Thymus (tissue), 11 donors: ENCODE results near the gene SLC49A3. TPM values are rescaled to one million over a fixed set of nuclear protein-coding genes. Genes with fewer than 3 reads are reported as not detected.

ENCODE experiments used
- DNase-seq, 9 donors: peaks; one replicate each; pipeline ENCODE4 v3.0.0-alpha.2; 2013; ENCODE audit warnings: low spot score in 9 of 9, low read depth in 6 of 9, missing footprints in 1 of 9
- H3K27ac ChIP-seq, 2 donors: one replicate each; pipeline ENCODE4 v1.5.1; 2013; ENCODE audit warnings: control low read depth in 1 of 2, low read depth in 1 of 2, low read length in 1 of 2, mild to moderate bottlenecking in 1 of 2, moderate library complexity in 1 of 2
- H3K27me3 ChIP-seq, 2 donors: one replicate each; pipeline ENCODE4 v1.5.1; 2013; ENCODE audit warnings: low read length in 1 of 2; ENCODE audit not compliant: control insufficient read depth in 2 of 2, insufficient read depth in 1 of 2
- H3K36me3 ChIP-seq, 2 donors: one replicate each; pipeline ENCODE4 v1.5.1; 2013; ENCODE audit warnings: low read length in 1 of 2, mild to moderate bottlenecking in 1 of 2, moderate library complexity in 1 of 2; ENCODE audit not compliant: control insufficient read depth in 2 of 2, insufficient read depth in 2 of 2
- H3K4me1 ChIP-seq, 2 donors: one replicate each; pipeline ENCODE4 v1.5.1; 2013; ENCODE audit warnings: low read length in 2 of 2; ENCODE audit not compliant: control insufficient read depth in 2 of 2, insufficient read depth in 2 of 2
- H3K4me3 ChIP-seq, 2 donors: one replicate each; pipeline ENCODE4 v1.5.1; 2013; ENCODE audit warnings: low read length in 2 of 2, control low read depth in 1 of 2, mild to moderate bottlenecking in 1 of 2
- H3K9me3 ChIP-seq, 2 donors: one replicate each; pipeline ENCODE4 v1.5.1; 2013; ENCODE audit warnings: low read length in 1 of 2, mild to moderate bottlenecking in 1 of 2; ENCODE audit not compliant: control insufficient read depth in 2 of 2, insufficient read depth in 1 of 2
- WGBS: extraction: QIAGEN DNeasy Blood & Tissue Kit; methylation state at CpG from one replicate; pipeline ENCODE4 v1.1.7; 2013; 5-methylcytosine and 5-hydroxymethylcytosine counted together
- polyA plus RNA-seq: library from polyadenylated mRNA; stranded (reverse); fragments of 200-250 nt; gene quantifications from one replicate; pipeline ENCODE4 v1.2.3, GENCODE V29; 2013
- total RNA-seq: library from RNA; stranded (reverse); fragments of 120-200 nt; gene quantifications from one replicate; pipeline ENCODE4 v1.2.4, GENCODE V29; 2013
- donor health status: healthy.

Gene SLC49A3
- total and polyA plus RNA-seq, 2 donors: 1.2 to 4.8 TPM

DNA sequence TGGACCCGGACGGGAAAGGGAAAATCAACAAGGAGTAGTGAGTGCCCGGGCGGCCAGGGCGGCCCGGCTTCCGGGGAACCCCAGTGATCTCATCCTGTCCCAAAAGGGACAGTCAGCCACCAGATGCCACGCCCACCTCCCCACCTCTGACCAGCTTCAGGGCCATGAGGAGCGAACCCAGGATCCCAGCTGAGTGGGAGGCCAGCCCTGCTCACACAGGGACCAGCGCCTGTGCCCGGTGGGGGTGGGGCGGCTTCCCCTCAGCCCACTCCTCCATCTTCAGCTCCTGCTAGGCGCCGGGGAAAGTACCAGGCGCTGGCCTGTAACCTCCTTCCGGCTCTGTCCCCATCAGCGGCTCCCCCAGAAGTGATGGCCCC lies 8.4 kb downstream of the SLC49A3 start:
- no peak for DNase-seq
- no peak overlapping the region for H3K4me3 ChIP-seq
- no peak overlapping the region for H3K27ac ChIP-seq
- WGBS: 86% methylated on average over 17 of the region's 17 CpGs
- peaks cover 3 to 18% of the 10 kb centered on the region in 2 donors for H3K4me1 ChIP-seq
- H3K9me3 ChIP-seq: no peaks in the 10 kb centered on the region
- H3K36me3 ChIP-seq: no peaks in the 10 kb centered on the region
- H3K27me3 ChIP-seq: peaks cover 3 to 26% of the 10 kb centered on the region in 2 donors

DNA sequence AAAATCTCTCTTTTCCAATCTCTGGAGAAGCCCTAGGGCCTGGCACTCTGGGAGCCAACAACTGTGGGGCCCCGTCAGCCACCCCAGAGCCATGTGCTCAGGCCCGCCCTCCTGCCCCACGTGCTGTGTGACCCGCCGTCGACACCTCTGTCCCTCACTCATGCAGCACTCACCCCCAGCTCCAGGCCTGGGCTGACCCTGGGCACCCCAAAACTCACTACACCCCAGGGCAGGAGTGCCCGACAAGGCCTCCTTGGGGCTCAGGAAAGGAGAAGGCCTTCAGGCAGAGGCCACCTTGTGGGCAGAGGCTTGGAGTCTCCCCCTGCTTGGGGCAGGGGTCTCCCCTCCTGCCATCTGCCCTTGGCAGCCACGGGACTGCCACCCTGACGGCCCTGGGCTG lies 8.9 kb downstream of the SLC49A3 start:
- no peak overlapping the region for H3K27ac ChIP-seq
- 95% methylated on average over 9 of the region's 9 CpGs for whole genome bisulfite sequencing
- no peak for DNase-seq
- peaks cover 3 to 26% of the 10 kb centered on the region in 2 donors for H3K27me3 ChIP-seq
- no peaks in the 10 kb centered on the region for H3K9me3 ChIP-seq
- H3K36me3 ChIP-seq: no peaks in the 10 kb centered on the region
- H3K4me1 ChIP-seq: peaks cover 7 to 23% of the 10 kb centered on the region in 2 donors
- H3K4me3 ChIP-seq: no peak overlapping the region

DNA sequence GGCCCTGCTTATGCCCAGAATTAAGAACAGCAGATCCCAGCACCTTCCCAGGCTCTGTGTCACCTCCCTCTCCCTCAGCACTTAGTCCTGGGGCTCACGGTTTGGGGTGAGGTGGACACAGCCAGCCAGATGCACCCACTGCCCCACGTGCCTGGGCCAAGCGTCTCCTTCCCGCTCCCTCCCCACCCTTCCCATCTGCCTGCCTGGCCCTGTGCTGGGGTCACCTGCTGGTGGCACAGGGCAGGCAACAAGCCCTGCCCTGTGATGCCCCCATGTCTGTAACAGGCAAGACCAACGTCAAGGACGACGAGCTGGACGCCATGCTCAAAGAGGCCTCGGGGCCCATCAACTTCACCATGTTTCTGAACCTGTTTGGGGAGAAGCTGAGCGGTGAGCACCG lies 9.3 kb downstream of the SLC49A3 start:
- 96% methylated on average over 11 of the region's 11 CpGs for WGBS
- H3K36me3 ChIP-seq: no peaks in the 10 kb centered on the region
- peaks cover 11 to 27% of the 10 kb centered on the region in 2 donors for H3K4me1 ChIP-seq
- DNase-seq: no peak
- peaks cover 3 to 26% of the 10 kb centered on the region in 2 donors for H3K27me3 ChIP-seq
- no peaks in the 10 kb centered on the region for H3K9me3 ChIP-seq
- H3K27ac ChIP-seq: no peak overlapping the region
- H3K4me3 ChIP-seq: no peak overlapping the region

DNA sequence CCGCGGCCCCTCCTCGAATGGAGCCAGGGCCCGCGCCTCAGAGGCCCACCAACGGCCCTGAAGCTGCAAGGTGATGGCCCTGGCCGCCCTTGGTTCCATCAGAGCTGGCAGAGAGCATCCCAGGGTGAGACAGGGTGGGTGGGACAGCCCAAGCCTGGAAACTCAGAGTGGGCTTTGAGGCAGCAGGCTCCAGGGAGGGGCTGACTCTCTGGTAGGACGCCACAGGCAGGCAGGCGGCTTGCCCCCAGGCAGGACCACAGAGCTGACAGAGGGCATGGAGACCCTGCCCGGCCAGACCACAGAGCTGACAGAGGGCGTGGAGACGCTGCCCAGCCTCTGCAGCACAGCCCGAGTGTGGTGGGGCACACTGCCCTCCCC lies 9.9 kb downstream of the SLC49A3 start:
- Histone ChIP-seq H3K36me3 (no peaks in the 10 kb centered on the region), H3K4me1 (peaks cover 11 to 24% of the 10 kb centered on the region in 2 donors), H3K27ac (no peak overlapping the region), H3K27me3 (peaks cover 3 to 26% of the 10 kb centered on the region in 2 donors), H3K9me3 (no peaks in the 10 kb centered on the region), H3K4me3 (no peak overlapping the region)
- no peak for DNase-seq
- 95% methylated on average over 13 of the region's 13 CpGs for WGBS

DNA sequence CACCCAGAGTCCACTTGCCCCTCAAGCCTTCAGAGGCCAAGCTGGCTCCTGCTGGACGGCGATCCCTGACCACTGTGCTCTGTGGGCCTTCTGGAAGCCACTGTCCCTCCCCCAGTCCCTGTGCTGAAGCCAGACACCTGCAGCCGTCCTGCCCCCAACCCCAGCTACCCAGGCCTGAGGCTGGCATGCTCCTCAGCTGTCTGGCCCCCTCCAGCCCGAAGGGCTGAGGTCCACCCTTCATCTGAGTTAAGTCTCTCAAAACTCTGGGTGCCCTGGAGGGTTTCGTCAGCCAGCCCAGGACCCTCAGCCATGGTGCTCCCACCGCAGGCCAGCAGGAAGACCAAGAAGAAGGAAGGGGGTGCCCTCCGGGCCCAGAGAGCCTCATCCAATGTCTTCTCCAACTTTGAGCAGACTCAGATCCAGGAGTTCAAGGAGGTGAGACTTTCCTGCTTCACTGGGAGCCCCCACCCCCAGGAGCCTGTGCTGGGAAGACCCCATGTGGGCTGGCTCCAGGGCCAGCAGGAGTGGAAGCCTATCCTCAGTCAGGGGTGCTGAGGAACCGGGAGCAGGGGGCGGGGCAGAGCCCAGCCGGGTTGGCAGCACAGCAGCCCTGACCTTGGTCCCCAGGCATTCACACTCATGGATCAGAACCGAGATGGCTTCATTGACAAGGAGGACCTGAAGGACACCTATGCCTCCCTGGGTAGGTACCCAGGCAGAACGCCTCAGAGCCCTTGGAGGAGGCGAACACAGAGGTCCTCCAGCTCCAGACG lies 10.4 kb downstream of the SLC49A3 start:
- DNase-seq: no peak
- Histone ChIP-seq H3K4me3 (no peak overlapping the region), H3K27ac (no peak overlapping the region), H3K36me3 (no peaks in the 10 kb centered on the region), H3K27me3 (peaks cover 3 to 26% of the 10 kb centered on the region in 2 donors), H3K4me1 (peaks cover 14 to 21% of the 10 kb centered on the region in 2 donors), H3K9me3 (no peaks in the 10 kb centered on the region)
- 93% methylated on average over 14 of the region's 14 CpGs for WGBS

DNA sequence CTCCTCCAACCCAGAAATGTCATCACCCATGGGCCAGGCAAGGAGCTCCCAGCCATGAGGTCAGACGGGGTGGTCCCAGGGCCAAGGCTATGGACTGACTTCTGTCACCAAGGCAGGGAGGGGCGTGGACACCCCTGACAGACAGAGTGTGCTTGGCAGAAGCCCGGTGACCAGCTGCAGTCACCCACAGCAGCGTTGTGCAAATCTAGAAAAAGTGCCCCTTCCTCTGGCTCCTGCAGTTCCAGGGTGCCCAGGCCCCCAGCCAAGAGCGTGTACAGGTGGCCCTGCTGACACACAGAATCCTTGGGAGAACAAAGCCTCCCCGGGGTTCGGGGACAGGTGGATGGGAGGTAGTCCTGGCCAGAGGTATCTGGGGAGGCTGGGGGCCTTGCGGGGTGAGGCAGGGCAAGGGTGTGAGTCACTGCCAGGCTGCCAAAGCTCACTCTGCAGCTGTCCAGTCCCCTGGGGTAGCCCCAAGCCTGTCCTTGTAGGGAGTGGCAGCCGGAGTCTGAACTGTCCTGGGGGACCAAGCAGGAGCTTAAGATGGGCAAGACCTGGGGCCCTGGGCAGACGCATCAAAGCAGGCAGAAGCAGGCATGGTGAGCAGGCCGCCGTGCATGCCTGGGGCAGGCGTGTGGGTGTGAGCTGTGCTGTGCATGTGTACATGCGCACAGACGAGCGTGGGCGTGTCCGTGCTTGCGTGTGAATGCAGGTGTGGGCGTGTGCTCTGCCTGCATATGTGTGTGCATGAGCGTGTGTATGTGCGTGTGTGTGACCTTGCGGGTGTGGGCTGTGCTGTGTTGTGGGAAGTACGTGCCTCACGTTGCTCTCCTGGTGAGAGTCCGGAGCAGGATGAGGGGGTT lies 11.3 kb downstream of the SLC49A3 start:
- Histone ChIP-seq H3K27me3 (peaks cover 3 to 26% of the 10 kb centered on the region in 2 donors), H3K4me3 (no peak overlapping the region), H3K4me1 (peaks cover 19 to 25% of the 10 kb centered on the region in 2 donors), H3K27ac (no peak overlapping the region), H3K9me3 (no peaks in the 10 kb centered on the region), H3K36me3 (peaks cover 0 to 4% of the 10 kb centered on the region in 2 donors)
- 89% methylated on average over 26 of the region's 26 CpGs for WGBS
- DNase-seq: no peak

DNA sequence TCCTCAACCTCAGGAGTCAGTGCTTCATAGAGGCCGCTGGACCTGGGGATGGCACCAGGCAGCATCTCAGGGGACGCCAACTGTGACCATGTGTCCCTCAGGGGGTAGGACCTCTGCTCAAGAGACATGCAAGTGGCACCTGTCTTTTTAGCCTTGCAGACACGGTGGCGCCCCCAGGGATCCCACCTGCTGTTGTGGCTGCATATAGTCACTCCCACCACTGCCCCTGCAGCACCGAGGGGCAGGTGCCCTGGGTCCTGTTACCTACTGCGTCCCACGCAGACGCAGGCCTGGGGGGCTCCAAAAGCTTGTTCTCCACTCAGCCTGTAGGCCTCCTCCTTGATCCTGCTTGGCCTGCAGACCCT lies 12.1 kb downstream of the SLC49A3 start:
- 96% methylated on average over 8 of the region's 8 CpGs for WGBS
- H3K36me3 ChIP-seq: peaks cover 6 to 12% of the 10 kb centered on the region in 2 donors
- no peaks in the 10 kb centered on the region for H3K9me3 ChIP-seq
- DNase-seq: no peak
- H3K27ac ChIP-seq: no peak overlapping the region
- H3K4me1 ChIP-seq: peaks cover 19 to 25% of the 10 kb centered on the region in 2 donors
- H3K4me3 ChIP-seq: no peak overlapping the region
- peaks cover 3 to 26% of the 10 kb centered on the region in 2 donors for H3K27me3 ChIP-seq

DNA sequence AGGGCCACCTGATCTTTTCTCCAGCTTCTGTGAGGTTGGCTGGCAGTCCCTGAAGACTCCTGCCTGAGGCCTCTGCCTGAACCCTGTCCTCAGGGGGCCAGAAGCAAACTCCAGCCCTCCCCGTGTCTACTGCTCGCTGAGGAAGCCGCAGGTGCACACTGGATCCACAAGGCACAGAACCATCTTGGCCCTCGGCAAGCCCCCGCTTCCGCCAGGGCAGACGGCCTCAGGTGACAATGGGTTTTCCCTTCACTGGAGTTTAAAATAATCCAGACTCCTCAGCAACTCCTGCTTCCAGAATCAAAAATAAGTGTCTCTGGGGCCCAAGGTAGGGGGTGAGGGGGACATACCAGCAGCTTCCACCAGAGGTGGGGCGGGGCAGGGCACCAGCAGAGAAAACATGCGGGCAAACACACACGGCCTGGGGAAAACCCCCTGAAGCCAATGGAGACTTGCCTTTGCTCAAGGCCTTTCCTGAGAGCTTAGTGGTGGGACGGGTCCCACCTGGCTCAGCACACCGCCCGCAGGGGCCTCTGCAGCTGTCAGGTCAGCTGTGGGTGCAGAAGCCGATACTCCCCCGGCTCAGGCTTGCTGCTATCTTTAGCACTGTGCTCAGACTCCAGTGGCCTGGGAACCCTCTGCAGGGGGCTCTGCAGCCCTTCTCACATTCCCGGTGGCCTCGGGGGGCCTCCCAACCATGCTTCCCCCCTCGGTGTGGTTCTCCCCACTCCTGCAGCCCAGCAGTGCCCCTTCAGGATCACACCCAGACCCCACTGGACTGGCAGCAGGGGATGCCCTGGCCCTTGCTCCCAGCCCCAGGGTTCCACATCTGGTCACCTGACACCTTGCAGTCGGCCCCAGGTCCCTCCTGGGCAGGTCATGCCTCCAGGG lies 12.7 kb downstream of the SLC49A3 start:
- H3K27me3 ChIP-seq: peaks cover 3 to 26% of the 10 kb centered on the region in 2 donors
- H3K27ac ChIP-seq: no peak overlapping the region
- DNase-seq: no peak
- WGBS: 91% methylated on average over 19 of the region's 19 CpGs
- H3K4me3 ChIP-seq: no peak overlapping the region
- H3K9me3 ChIP-seq: no peaks in the 10 kb centered on the region
- peaks cover 19 to 25% of the 10 kb centered on the region in 2 donors for H3K4me1 ChIP-seq
- peaks cover 13 to 18% of the 10 kb centered on the region in 2 donors for H3K36me3 ChIP-seq
